NT2/D1 (cell line): ENCODE measurements around the gene TBL3.
A peak's percentile ranks its signal among the peaks of the same experiment; 100 is the strongest.

ENCODE experiments used
- DNase-seq: peaks from one replicate; pipeline ENCODE4 v3.0.0-alpha.2; 2011; ENCODE audit warnings: low read depth, low spot score
- H3K27me3 ChIP-seq: 2 replicates; pipeline ENCODE4 v1.6.0; 2011; ENCODE audit warnings: mild to moderate bottlenecking; ENCODE audit not compliant: insufficient read length, insufficient read depth
- H3K36me3 ChIP-seq: 2 replicates; pipeline ENCODE4 v1.6.1; 2011; ENCODE audit warnings: mild to moderate bottlenecking, low read length, mixed read lengths; ENCODE audit not compliant: insufficient read depth, insufficient read length
- H3K4me1 ChIP-seq: 2 replicates; pipeline ENCODE4 v1.5.1; 2011; ENCODE audit not compliant: insufficient read depth, insufficient read length
- H3K4me3 ChIP-seq: 2 replicates; pipeline ENCODE4 v1.5.1; 2011; ENCODE audit warnings: low read depth; ENCODE audit not compliant: insufficient read length
- H3K9ac ChIP-seq: 2 replicates; pipeline ENCODE4 v1.6.0; 2011; ENCODE audit warnings: low read depth; ENCODE audit not compliant: insufficient read length
- H3K9me3 ChIP-seq: 2 replicates; pipeline ENCODE4 v1.5.1; 2011; ENCODE audit warnings: mild to moderate bottlenecking, low read length; ENCODE audit not compliant: insufficient read depth
- SUZ12 ChIP-seq: IDR thresholded peaks from 2 replicates; pipeline ENCODE4 v1.6.1; 2011; ENCODE audit not compliant: insufficient read length, insufficient read depth; ENCODE audit errors: extremely low read depth
- YY1 ChIP-seq: IDR thresholded peaks from 2 replicates; pipeline ENCODE4 v1.6.1; 2011; ENCODE audit not compliant: insufficient read length, insufficient read depth
- ZNF274 ChIP-seq: IDR thresholded peaks from 2 replicates; pipeline ENCODE4 v1.6.1; 2011; ENCODE audit warnings: mild to moderate bottlenecking, low read depth, low read length

Gene TBL3

DNA sequence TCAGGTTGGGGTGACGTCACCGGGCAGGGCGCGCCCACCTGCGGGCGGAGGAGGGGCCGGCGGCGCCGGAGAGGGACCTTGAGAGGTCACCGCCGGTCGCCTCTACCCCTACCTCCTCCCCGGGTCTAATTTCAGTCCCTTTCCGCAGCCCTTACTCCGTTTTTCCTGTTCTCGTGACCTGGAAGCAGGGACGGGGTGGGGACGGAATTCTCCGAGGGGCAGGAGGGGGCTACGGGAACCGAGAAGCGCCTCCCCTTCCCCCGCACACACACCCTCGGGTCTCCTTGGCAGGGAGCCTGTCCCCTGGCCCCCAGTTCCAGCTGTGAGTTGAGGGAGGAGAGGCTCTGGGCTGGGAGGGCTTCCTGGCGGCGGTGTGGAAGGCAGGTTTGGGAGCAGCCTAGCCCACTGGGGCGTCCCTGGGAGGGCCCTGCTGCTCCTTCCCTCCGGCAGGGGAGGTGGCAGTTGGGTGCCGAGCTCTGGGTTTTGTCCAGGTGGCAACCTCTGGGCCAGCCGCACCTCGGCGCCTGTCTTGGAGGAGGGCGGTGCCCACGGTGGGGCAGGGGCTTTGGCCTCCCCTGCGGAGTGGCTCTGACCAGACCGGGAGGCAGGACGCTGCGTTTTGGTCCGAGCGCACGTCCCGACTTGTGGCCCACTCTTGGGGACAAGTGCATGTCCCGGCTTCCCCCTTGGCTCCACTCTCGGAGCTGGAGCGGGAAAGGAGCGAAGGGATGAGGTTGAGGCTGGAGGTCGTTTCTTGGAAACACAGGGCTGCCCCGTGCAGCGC lies 18.7 kb downstream of the TBL3 start:
- H3K4me1 ChIP-seq, result peaks cover 42% of the 10 kb centered on the region
- peaks cover 28% of the 10 kb centered on the region for H3K27me3 ChIP-seq
- H3K4me3 ChIP-seq, result peak overlapping the region; percentile 63
- DNase-seq, result no peak
- TF ChIP-seq YY1 (no peak), ZNF274 (no peak), SUZ12 (no peak)
- peak overlapping the region; percentile 89 for H3K9ac ChIP-seq
- H3K36me3 ChIP-seq, result peaks cover 31% of the 10 kb centered on the region
- no peaks in the 10 kb centered on the region for H3K9me3 ChIP-seq

DNA sequence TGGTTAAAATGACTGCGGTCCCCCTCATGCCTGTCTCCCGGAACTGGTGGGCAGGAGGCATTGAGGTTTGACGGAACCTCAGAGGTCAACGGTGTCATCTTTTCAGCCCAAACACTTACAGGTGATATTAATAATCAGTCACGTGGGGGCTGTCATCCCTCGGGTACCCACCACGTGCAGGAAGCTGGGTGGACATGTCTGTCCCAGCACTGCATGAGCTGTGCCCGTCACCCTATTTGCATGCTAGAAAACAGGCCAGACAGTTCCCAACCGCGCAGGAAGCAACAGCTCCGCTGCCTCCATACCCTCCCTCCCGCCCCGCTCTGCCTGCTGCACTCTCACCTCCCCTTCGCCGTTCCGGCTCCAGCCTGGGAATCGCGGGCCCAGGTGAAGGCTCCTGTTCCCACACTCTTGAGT lies 19.3 kb downstream of the TBL3 start:
- DNase-seq, result no peak
- H3K36me3 ChIP-seq, result peaks cover 30% of the 10 kb centered on the region
- H3K9ac ChIP-seq, result peak overlapping the region; percentile 89
- peaks cover 28% of the 10 kb centered on the region for H3K27me3 ChIP-seq
- H3K4me1 ChIP-seq, result peaks cover 36% of the 10 kb centered on the region
- peak overlapping the region; percentile 63 for H3K4me3 ChIP-seq
- TF ChIP-seq YY1 (no peak), ZNF274 (no peak)
- H3K9me3 ChIP-seq, result no peaks in the 10 kb centered on the region

DNA sequence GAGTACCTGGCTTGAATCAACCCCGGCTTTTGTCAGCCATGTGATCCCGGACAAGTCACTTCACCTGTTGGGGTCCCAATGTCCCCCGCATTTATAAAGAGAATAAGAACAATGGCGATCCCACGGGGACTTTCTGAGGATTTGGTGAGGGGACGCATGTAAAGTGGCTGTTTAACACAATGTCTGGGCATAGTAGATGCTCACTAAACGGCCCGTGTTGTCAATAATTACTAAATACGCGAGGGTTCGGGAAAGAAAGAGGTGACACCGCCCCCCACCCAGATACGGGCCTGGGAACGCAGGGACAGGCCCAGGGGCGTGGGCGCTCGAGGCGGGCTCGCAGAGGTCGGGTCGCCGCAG lies 19.7 kb downstream of the TBL3 start:
- Histone ChIP-seq H3K4me1 (peaks cover 33% of the 10 kb centered on the region), H3K27me3 (peaks cover 28% of the 10 kb centered on the region), H3K9ac (peak overlapping the region; percentile 69), H3K4me3 (peak overlapping the region; percentile 31), H3K36me3 (peaks cover 29% of the 10 kb centered on the region), H3K9me3 (no peaks in the 10 kb centered on the region)
- no peak for DNase-seq
- TF ChIP-seq ZNF274 (no peak), SUZ12 (no peak), YY1 (no peak)

DNA sequence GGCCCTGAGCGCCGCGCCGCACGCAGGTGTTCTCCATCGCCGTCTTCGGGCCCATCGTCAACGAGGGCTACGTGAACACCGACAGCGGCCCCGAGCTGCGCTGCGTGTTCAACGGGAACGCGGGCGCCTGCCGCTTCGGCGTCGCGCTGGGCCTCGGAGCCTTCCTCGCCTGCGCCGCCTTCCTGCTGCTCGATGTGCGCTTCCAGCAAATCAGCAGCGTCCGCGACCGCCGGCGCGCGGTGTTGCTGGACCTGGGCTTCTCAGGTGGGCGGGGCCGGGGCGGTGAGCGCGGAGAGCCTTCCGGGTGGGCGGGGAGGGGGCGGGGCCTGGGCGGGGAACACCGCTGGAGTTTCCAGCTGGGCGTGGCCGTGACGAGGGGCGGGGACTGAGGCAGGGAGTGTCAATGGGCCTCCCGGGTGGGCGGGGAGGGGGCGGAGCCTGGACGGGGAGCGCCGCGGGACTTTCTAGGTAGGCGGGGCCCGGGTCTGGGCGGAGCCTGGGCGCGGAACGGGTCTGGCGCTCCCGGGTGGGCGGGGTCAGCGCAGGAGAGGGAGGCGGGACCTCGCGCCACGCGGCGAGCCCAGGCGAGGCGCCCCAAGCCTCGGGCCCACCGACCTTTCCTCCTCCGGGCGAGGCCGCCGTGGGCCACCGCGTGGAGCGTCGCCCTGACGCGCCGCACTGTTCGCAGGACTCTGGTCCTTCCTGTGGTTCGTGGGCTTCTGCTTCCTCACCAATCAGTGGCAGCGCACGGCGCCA lies 20.3 kb downstream of the TBL3 start:
- peak; percentile 90 for DNase-seq
- H3K9ac ChIP-seq, result peak overlapping the region; percentile 91
- peaks cover 28% of the 10 kb centered on the region for H3K27me3 ChIP-seq
- peaks cover 29% of the 10 kb centered on the region for H3K36me3 ChIP-seq
- peaks cover 29% of the 10 kb centered on the region for H3K4me1 ChIP-seq
- peak overlapping the region; percentile 85 for H3K4me3 ChIP-seq
- TF ChIP-seq SUZ12, result no peak
- TF ChIP-seq ZNF274, result no peak
- TF ChIP-seq YY1, result no peak
- H3K9me3 ChIP-seq, result no peaks in the 10 kb centered on the region

DNA sequence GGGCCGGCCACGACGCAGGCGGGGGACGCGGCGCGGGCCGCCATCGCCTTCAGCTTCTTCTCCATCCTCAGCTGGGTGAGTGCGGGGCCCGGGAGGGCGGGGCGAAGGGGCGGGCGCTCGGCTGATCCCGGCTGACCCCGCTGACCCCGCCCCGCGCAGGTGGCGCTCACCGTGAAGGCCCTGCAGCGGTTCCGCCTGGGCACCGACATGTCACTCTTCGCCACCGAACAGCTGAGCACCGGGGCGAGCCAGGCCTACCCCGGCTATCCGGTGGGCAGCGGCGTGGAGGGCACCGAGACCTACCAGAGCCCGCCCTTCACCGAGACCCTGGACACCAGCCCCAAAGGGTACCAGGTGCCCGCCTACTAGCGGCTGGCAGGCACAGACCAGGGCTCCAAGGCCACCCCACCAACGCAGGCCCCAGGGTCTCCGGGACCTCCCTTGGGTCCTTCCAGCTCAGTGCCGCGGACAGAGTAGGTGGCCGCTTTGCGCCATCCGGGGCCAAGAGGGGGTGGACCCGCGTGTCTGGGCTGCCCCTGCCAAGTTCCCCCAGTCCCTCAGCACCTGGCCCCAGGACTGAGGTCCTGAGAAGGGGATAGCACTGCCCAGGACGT lies 21.0 kb downstream of the TBL3 start:
- peaks cover 28% of the 10 kb centered on the region for H3K27me3 ChIP-seq
- H3K9ac ChIP-seq, result peak overlapping the region; percentile 91
- H3K4me1 ChIP-seq, result peaks cover 29% of the 10 kb centered on the region
- H3K36me3 ChIP-seq, result peaks cover 32% of the 10 kb centered on the region
- peak overlapping the region; percentile 85 for H3K4me3 ChIP-seq
- H3K9me3 ChIP-seq, result no peaks in the 10 kb centered on the region
- no peak for DNase-seq
- TF ChIP-seq YY1 (no peak), SUZ12 (no peak), ZNF274 (no peak)

DNA sequence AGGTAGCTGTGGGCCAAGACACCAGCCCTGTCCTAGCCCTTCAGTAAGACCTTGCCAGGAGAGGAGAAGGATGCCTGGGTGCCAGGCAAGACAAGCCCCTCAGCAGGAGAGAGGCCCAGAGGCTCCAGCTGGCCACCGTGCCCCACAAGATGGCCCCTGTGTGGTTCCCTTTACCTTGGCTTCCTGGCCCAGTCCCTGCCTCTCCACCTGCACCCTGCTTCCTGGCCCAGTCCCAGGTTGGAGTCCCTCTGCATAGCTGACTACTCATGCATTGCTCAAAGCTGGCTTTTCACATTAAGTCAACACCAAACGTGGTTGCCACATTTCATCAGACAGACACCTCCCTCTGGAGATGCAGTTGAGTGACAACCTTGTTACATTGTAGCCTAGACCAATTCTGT lies 21.9 kb downstream of the TBL3 start:
- peak overlapping the region; percentile 85 for H3K4me3 ChIP-seq
- peaks cover 29% of the 10 kb centered on the region for H3K4me1 ChIP-seq
- DNase-seq, result no peak
- peaks cover 25% of the 10 kb centered on the region for H3K27me3 ChIP-seq
- no peak for TF ChIP-seq ZNF274
- no peak for TF ChIP-seq SUZ12
- no peak for TF ChIP-seq YY1
- no peaks in the 10 kb centered on the region for H3K9me3 ChIP-seq
- H3K36me3 ChIP-seq, result peaks cover 35% of the 10 kb centered on the region
- no peak overlapping the region for H3K9ac ChIP-seq
